Omental fat pad (tissue), 4 donors: Measurements from ENCODE around the gene APOL1. TPM values are rescaled to one million over a fixed set of nuclear protein-coding genes. Genes with fewer than 3 reads are reported as not detected.

Experiments
- ATAC-seq: fragments of 150-250 bp; one replicate; pipeline ENCODE4 v1.9.1; 2016; ENCODE audit warnings: mild to moderate bottlenecking, moderate library complexity; ENCODE audit not compliant: low FRiP score
- DNase-seq: peaks from one replicate; pipeline ENCODE4 v3.0.0-alpha.2; 2019; ENCODE audit warnings: low spot score
- total RNA-seq, 4 donors: library from RNA; depleted of rRNA; stranded (reverse); fragments of >200 nt; gene quantifications; one replicate each; pipeline ENCODE4 v1.1.0, GENCODE V29; 2016
- TF ChIP-seq, protein P1 (sequence below), 3 donors: fragments of 450-650 bp; IDR thresholded peaks; one replicate each; pipeline ENCODE4 v1.5.1; 2016 to 2017; ENCODE audit warnings: antibody characterized with exemption in 3 of 3, mild to moderate bottlenecking in 3 of 3, moderate library complexity in 2 of 3

Gene APOL1
- total RNA-seq, 4 donors from 2014 or later, result 27.3 to 89.3 (median 65.3) TPM

DNA sequence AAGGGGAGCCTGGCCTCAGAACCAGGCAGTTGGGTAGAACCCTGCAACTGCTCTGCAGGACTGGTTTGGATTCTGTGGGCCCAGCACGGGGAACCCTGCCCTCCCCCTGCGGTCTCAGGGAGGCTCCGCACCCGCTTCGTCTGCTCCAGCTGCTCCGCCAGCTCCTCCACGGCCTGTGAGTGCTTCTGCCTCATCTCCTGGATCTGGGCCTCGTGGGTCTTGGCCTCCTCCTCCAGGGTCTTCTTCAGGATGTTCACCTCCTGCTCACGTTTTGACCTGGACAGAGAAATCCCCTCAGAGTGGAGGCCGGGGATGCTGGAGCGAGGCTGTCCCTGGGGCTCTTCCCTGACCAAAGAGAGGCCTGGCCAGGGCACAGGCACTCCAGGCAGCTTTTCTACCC is 41.9 kb downstream of the APOL1 start:
- TF ChIP-seq, protein P1, sequence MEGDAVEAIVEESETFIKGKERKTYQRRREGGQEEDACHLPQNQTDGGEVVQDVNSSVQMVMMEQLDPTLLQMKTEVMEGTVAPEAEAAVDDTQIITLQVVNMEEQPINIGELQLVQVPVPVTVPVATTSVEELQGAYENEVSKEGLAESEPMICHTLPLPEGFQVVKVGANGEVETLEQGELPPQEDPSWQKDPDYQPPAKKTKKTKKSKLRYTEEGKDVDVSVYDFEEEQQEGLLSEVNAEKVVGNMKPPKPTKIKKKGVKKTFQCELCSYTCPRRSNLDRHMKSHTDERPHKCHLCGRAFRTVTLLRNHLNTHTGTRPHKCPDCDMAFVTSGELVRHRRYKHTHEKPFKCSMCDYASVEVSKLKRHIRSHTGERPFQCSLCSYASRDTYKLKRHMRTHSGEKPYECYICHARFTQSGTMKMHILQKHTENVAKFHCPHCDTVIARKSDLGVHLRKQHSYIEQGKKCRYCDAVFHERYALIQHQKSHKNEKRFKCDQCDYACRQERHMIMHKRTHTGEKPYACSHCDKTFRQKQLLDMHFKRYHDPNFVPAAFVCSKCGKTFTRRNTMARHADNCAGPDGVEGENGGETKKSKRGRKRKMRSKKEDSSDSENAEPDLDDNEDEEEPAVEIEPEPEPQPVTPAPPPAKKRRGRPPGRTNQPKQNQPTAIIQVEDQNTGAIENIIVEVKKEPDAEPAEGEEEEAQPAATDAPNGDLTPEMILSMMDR (IDR thresholded peaks at IDR 0.05), result no peak
- DNase-seq (no peak), ATAC-seq (no peak)

DNA sequence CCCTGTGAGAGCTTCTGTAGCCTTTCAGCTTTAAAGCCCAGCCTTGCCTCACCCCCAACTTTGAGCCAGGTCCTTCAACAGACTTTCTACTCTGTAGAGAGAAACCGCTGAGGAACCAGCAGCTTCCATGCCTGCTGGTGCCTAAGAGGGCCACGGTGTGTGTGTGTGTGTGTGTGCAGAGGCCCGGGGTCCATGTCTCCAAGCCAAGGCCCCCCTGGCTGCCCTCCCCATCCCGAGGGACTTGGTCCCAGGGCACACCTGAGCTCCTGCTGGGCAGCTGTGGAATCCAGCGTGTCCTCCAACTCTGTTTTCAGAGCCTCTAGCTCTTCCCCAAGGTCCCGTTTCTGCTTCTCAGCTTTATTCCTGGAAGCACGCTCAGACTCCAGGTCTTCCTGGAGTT is 42.3 kb downstream of the APOL1 start:
- TF ChIP-seq, protein P1 (IDR thresholded peaks at IDR 0.05), result no peak
- DNase-seq, result no peak
- ATAC-seq, result no peak

DNA sequence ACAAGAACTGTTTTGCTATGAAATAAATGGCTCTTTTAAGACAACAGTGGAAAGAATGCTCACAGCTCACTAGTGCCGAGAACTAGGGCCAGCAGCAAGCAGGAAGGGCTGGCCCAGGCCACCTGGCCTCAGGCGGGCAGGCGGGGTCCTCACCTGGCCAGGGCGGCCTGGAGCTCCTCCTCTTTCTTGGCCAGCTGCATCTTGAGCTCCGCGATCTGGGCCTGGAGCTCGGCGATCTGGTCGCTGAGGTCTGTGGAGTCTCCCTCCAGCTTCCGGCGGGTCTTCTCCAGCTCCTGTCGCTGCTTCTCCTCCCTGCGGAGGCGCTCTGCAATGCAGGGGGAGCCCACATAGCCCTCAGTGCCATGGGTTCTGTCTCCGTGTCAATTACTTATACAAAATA is 43.8 kb downstream of the APOL1 start:
- DNase-seq (no peak), ATAC-seq (no peak)
- TF ChIP-seq, protein P1 (IDR thresholded peaks at IDR 0.05), result no peak

DNA sequence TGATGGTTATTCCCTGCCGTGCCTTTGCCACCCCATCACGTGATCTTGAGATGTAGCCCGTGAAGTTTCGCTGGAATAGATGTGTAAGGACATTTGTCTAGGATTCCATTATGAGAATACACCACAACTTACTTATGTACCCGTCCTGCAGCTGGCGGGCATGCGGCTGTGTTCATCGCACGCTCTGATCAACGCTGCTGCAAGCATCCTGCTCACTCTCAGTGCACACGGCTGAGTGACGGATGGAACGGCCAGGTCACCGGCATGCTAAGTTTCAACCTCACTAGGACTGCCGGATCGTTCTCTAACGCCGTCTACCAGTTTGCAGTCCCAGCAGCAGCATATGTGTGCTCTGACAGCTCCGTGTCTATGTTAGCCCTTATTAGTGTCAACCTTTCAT is 44.6 kb downstream of the APOL1 start:
- TF ChIP-seq, protein P1 (IDR thresholded peaks at IDR 0.05), result no peak
- ATAC-seq, result no peak
- no peak for DNase-seq

DNA sequence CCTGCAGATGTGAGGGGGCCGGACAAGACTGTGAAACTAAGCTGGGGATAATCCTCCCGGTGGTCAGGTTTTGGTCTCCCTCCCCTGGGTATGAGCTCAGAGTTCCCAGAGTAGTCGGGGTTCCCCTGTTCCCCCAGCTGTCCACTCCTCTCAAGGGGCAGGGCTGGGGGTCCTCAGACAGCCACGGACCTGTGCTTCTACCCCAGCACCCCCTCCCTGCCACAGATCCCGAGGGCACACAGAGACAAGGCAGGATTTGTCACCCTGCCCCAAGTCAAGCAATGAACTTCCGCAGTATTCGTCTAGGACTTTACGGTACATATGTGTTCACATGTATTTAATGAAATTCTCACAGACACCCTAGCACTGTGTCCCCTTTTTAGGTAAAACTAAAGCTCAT is 45.2 kb downstream of the APOL1 start:
- ATAC-seq (no peak), DNase-seq (no peak)
- TF ChIP-seq, protein P1 (IDR thresholded peaks at IDR 0.05), result no peak

DNA sequence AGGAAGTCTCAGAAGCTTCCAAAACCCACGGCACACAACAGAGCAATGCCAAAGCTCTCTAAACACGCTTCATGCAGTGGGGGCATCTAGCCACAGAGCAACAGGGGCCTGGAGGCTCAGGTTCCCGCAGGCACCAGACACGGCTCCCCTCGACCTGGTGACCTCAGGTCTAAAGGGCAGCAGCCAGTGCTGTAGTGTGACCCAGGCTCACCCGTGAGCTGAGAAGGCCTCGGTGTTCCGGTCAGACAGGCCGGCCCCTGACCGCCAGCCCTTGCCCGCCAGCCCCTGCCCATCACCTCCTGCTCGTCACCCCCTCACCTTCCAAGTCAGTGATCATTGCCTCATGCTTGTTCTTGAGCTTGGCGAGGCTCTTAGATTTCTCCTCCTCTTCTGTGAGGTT is 45.7 kb downstream of the APOL1 start:
- DNase-seq, result no peak
- no peak for ATAC-seq
- TF ChIP-seq, protein P1 (IDR thresholded peaks at IDR 0.05), result no peak

DNA sequence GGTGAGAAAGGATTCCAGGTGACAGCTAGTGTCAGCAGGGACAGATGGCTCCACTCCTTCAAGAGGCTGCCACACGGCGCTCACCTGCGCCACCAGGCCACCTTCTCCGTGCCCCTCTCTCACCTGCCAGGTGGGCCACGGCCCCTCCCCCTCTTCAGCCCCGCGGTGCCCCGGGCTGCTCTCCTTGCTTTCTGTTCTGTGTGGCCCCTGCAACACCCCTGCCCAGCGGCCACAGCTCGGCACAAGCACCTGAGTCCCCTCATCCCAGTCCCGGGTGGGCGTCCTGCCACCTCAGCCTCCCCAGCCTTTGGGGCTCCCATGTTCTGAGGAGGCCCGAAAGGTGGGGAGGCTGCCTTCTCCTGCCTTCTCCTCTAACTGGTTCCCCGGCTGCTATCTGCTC is 46.4 kb downstream of the APOL1 start:
- ATAC-seq (no peak), DNase-seq (no peak)
- TF ChIP-seq, protein P1 (IDR thresholded peaks at IDR 0.05), result no peak
